Body of pancreas (tissue), 4 donors: ENCODE measurements around the gene FAU.

Experiments used
- CTCF ChIP-seq, 7 experiments: fragments of 450-650 bp in 4 of 7; fragments of 200-600 bp in 3 of 7; sonication (generic) in 3 of 7; IDR thresholded peaks; one replicate each; pipeline ENCODE4 v1.5.1; 2016 to 2019; ENCODE audit warnings: antibody characterized with exemption in 7 of 7
- POLR2A ChIP-seq, 3 donors: fragments of 450-650 bp; IDR thresholded peaks; one replicate each; pipeline ENCODE4 v1.6.1; 2016; ENCODE audit warnings: antibody characterized with exemption in 3 of 3, mild to moderate bottlenecking in 2 of 3

DNA sequence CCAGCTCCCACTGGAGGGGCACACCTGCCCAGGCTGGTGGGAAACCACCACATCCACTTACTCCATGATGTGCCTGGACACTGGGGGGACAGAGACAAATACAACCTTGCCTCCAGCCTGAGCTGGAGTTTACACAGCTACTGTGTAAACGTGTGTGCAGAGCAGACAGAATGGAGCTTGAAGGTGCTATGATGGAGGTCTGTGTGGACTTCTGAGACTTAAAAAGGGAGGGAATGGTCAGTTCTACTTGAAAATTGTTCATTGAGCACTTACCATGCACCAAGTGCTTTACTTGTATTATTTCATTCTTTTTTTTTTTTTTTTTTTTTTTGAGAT is 49.3 kb downstream of the FAU start:
- TF ChIP-seq CTCF (IDR thresholded peaks at IDR 0.05) (no peak), POLR2A (IDR thresholded peaks at IDR 0.05) (no peak)
